Measurements from ENCODE around the gene MORN2. TPM values are rescaled to one million over a fixed set of nuclear protein-coding genes. Genes with fewer than 3 reads are reported as not detected.
A peak's percentile ranks its signal among the peaks of the same experiment; 100 is the strongest.

Gene MORN2
- total RNA-seq, 1 donor from 2014 or later, result 18.4 TPM

DNA sequence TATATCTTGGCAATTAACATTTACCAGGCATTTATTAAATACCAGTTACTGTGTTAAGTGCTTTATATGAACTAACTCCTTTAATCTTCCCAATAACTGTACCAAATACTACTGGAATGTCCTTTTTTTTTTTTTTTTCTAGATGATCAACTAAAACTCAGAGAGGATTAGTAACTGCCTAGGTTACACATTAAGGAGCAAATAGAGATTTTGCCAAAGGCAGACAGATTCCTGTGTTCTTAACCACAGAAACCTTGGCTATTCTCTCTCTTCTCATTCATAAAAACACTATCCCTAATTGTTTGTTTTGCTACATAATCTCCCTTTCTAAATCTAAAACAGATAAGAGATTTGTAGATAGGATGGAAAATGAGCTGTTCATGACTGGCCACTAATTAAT is 13.3 kb upstream of the MORN2 start:
- no peaks in the 10 kb centered on the region for H3K27me3 ChIP-seq (ENCODE audit: low read depth)
- DNase-seq (no peak), ATAC-seq (no peak)
- intact Hi-C loops (cut with DNase I), result no loop called here
- no peaks in the 10 kb centered on the region for H3K9me3 ChIP-seq
- no peaks in the 10 kb centered on the region for H3K4me1 ChIP-seq
- no peak overlapping the region for H3K4me3 ChIP-seq
- H3K27ac ChIP-seq, result no peak overlapping the region
- H3K36me3 ChIP-seq, result peaks cover 63% of the 10 kb centered on the region
- TF ChIP-seq, protein P1, sequence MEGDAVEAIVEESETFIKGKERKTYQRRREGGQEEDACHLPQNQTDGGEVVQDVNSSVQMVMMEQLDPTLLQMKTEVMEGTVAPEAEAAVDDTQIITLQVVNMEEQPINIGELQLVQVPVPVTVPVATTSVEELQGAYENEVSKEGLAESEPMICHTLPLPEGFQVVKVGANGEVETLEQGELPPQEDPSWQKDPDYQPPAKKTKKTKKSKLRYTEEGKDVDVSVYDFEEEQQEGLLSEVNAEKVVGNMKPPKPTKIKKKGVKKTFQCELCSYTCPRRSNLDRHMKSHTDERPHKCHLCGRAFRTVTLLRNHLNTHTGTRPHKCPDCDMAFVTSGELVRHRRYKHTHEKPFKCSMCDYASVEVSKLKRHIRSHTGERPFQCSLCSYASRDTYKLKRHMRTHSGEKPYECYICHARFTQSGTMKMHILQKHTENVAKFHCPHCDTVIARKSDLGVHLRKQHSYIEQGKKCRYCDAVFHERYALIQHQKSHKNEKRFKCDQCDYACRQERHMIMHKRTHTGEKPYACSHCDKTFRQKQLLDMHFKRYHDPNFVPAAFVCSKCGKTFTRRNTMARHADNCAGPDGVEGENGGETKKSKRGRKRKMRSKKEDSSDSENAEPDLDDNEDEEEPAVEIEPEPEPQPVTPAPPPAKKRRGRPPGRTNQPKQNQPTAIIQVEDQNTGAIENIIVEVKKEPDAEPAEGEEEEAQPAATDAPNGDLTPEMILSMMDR (IDR thresholded peaks at IDR 0.05), result no peak

DNA sequence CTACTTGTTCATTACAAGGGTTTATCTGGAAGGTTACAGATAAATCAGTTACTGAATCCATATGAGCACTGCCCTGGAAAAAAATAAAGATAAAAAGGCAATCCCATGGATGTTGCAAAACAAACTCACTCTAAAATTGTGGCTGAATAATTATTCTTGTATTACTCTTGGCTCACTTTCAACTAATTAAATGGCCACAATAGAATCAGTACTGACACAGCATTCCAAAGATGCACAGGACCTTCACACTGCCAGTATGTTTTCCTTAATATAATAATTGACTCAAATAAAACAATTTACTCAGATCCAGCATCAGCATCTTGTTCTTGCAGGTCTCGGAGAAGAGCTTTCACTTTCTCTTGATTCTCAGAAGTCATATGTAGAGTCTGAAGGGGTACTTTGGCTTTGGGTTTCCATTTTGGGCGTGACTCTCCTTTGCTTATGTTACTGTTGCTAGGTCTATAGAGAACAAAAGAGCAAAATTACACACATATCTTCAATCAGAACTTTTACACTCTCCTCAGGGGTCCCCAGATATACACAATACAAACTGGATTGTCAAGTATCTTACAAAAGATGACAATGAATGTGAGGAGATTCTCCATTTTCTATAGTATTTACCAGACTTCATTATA is 12.6 kb upstream of the MORN2 start:
- intact Hi-C loops (cut with DNase I), result no loop called here
- no peak overlapping the region for H3K4me3 ChIP-seq
- no peaks in the 10 kb centered on the region for H3K4me1 ChIP-seq
- H3K27ac ChIP-seq, result no peak overlapping the region
- no peaks in the 10 kb centered on the region for H3K9me3 ChIP-seq
- peak; percentile 26 to 63 for ATAC-seq
- no peak for DNase-seq
- peaks cover 60% of the 10 kb centered on the region for H3K36me3 ChIP-seq
- no peaks in the 10 kb centered on the region for H3K27me3 ChIP-seq (ENCODE audit: low read depth)
- TF ChIP-seq, protein P1 (IDR thresholded peaks at IDR 0.05), result no peak

DNA sequence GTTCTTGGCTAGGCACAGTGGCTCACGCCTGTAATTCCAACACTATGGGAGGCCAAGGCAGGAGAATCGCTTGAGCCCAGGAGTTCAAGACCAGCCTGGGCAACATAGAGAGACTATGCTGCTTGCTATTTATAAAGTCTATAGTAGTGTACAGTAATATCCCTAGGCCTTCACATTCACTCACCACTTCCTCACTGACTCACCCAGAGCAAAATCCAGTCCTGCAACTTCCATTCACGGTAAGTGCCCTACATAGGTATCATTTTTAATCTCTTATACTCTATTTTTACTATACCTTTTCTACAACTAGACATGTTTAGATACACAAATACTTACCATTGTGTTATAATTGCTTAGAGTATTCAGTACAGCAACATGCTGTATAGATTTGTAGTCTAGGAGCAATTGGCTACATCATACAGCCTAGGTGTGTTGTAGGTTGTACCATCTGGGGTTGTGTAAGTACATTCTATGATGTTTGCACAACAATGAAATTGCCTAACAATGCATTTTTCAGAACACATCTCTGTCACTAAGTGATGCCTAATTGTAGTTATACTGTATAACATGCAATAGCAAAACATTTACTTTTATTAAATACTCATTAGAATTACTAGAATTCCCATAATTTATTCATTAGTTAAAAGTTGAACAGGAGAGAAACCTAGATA is 8.9 kb upstream of the MORN2 start:
- Histone ChIP-seq H3K36me3 (peaks cover 30% of the 10 kb centered on the region), H3K27me3 (ENCODE audit: low read depth) (no peaks in the 10 kb centered on the region), H3K9me3 (no peaks in the 10 kb centered on the region), H3K4me3 (no peak overlapping the region), H3K27ac (no peak overlapping the region), H3K4me1 (no peaks in the 10 kb centered on the region)
- intact Hi-C loops (cut with DNase I), result no loop called here
- ATAC-seq (no peak), DNase-seq (no peak)
- TF ChIP-seq, protein P1 (IDR thresholded peaks at IDR 0.05), result no peak

DNA sequence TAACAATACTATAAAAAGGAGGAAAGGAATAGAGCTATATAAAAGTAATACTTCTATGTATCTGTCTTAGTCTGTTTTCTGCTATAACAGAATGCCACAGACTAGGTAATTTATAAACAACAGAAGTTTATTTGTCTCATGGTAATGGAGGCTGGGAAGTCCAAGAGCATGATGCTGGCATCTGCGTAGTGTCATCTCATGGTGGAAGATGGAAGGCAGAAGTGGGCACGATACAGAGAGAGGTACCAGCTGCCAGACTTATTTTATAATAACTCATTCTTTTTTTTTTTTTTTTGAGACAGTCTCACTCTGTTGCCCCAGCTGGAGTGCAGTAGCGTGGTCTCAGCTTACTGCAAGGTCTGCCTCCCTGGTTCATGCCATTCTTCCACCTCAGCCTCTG is 4.3 kb upstream of the MORN2 start:
- TF ChIP-seq, protein P1 (IDR thresholded peaks at IDR 0.05), result no peak
- Histone ChIP-seq H3K27ac (no peak overlapping the region), H3K27me3 (ENCODE audit: low read depth) (no peaks in the 10 kb centered on the region), H3K4me1 (peaks cover 12% of the 10 kb centered on the region), H3K36me3 (peaks cover 11% of the 10 kb centered on the region), H3K4me3 (no peak overlapping the region), H3K9me3 (no peaks in the 10 kb centered on the region)
- DNase-seq, result no peak
- ATAC-seq, result no peak
- intact Hi-C loops (cut with DNase I), result no loop called here

DNA sequence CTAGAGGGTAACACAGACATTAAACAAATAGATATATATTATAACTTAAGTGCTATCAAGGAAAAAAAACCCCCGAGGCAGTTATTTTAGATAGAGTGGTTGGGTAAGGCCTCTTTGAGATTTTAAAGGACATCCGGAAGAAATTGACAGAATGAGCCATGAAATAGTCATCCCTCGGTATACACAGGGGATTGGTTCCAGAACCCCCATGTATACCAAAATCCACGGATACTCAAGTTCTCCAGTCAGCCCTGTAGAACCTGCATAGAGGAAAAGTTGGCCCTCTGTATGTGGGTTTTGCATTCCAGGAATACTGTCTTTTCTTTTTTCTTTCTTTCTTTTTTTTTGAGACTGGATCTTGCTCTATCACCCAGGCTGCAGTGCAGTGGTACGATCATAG is 2.0 kb upstream of the MORN2 start:
- H3K9me3 ChIP-seq, result no peaks in the 10 kb centered on the region
- DNase-seq (no peak), ATAC-seq (no peak)
- TF ChIP-seq, protein P1 (IDR thresholded peaks at IDR 0.05), result no peak
- H3K27me3 ChIP-seq (ENCODE audit: low read depth), result no peaks in the 10 kb centered on the region
- no peak overlapping the region for H3K4me3 ChIP-seq
- H3K36me3 ChIP-seq, result no peaks in the 10 kb centered on the region
- intact Hi-C loops (cut with DNase I), result no loop called here
- H3K27ac ChIP-seq, result no peak overlapping the region
- peaks cover 17% of the 10 kb centered on the region for H3K4me1 ChIP-seq
